Head of caudate nucleus (tissue), 42 donors: Measurements from ENCODE around the gene C19orf53.
A peak's percentile ranks its signal among the peaks of the same experiment; 100 is the strongest.
"Not testable (repeated sequence)": the region's sequence is repeated elsewhere in the genome, so short reads cannot be mapped to it uniquely, and the experiment has no call there.

Experiments
- DNase-seq, 42 donors: peaks; one replicate each; pipeline versions ENCODE4 v3.0.0 to v3.0.0-alpha.2; 2020 to 2021; ENCODE audit warnings: mixed read lengths in 7 of 42
- intact Hi-C: fragments of 100-400 bp; cut with DNase I; formaldehyde crosslinking; loops from one replicate; pipeline ENCODE4 v1.15.0; 2022

Gene C19orf53

GRCh38 chr19:13774217-13775191, at the start of gene C19orf53:
Gene C19orf53 (plus strand): TSS chr19:13774456. CDS start chr19:13774478, 22 bp downstream.
- intact Hi-C loops: no loop called here
- peak; percentile 88 to 97 (median 95) for DNase-seq

- intact Hi-C loops: no loop called here
- no peak for DNase-seq
Measured at GRCh38 chr19:13726323-13726722, 47.9 kb upstream of the C19orf53 start.

GRCh38 chr19:13727798-13728197, 46.5 kb upstream of the C19orf53 start:
- no peak for DNase-seq
- intact Hi-C loops: no loop called here

- no peak for DNase-seq
- intact Hi-C loops: no loop called here
Measured at GRCh38 chr19:13729859-13730258, 44.4 kb upstream of the C19orf53 start.

- intact Hi-C loops: no loop called here
- DNase-seq: peak; percentile 93 to 100 (median 98)
Measured at GRCh38 chr19:13731147-13731964, 42.9 kb upstream of the C19orf53 start.

- intact Hi-C loops: no loop called here
- no peak for DNase-seq
Measured at GRCh38 chr19:13732337-13732736, 41.9 kb upstream of the C19orf53 start.

- intact Hi-C loops: no loop called here
- no peak for DNase-seq
Measured at GRCh38 chr19:13734751-13735150, 39.5 kb upstream of the C19orf53 start.

- intact Hi-C loops: no loop called here
- DNase-seq: no peak
Measured at GRCh38 chr19:13738073-13738472, 36.2 kb upstream of the C19orf53 start.

GRCh38 chr19:13741893-13742292, 32.4 kb upstream of the C19orf53 start:
- no peak for DNase-seq
- intact Hi-C loops: no loop called here

- DNase-seq: no peak
- intact Hi-C loops: no loop called here
Measured at GRCh38 chr19:13742756-13743155, 31.5 kb upstream of the C19orf53 start.

GRCh38 chr19:13744174-13744573, 30.1 kb upstream of the C19orf53 start:
- intact Hi-C loops: no loop called here
- no peak for DNase-seq

GRCh38 chr19:13747098-13747453, 27.2 kb upstream of the C19orf53 start:
- intact Hi-C loops: no loop called here
- DNase-seq: no peak

- intact Hi-C loops: no loop called here
- DNase-seq: peak in 1 of 42 donors; percentile 7
Measured at GRCh38 chr19:13748169-13748828, 26.0 kb upstream of the C19orf53 start.

GRCh38 chr19:13751436-13751835, 22.8 kb upstream of the C19orf53 start:
- DNase-seq: no peak
- intact Hi-C loops: no loop called here

- intact Hi-C loops: not testable (repeated sequence)
- peak in 13 of 42 donors; percentile 9 to 62 (median 41) for DNase-seq
Measured at GRCh38 chr19:13753622-13754021, 20.6 kb upstream of the C19orf53 start.

GRCh38 chr19:13756210-13756609, 18.0 kb upstream of the C19orf53 start:
- no peak for DNase-seq
- intact Hi-C loops: no loop called here

GRCh38 chr19:13757805-13758772, 16.2 kb upstream of the C19orf53 start:
- intact Hi-C loops: no loop called here
- no peak for DNase-seq

- intact Hi-C loops: no loop called here
- DNase-seq: no peak
Measured at GRCh38 chr19:13758795-13759194, 15.5 kb upstream of the C19orf53 start.
